HepG2 (cell line): ENCODE results near the gene TIMP3. TPM values are rescaled to one million over a fixed set of nuclear protein-coding genes. Genes with fewer than 3 reads are reported as not detected.

Experiments used
- ATAC-seq: fragments of 200-7000 bp; cut with Tn5 transposase; 3 replicates; pipeline ENCODE4 v1.9.1; 2020; ENCODE audit warnings: mild to moderate bottlenecking, moderate library complexity
- BruUV-seq: library from RNA; stranded (reverse); fragments of 400-500 nt; replicated peaks from 2 replicates; lab custom pipeline; 2021; lab: Mats Ljungman, UMichigan
- CTCF ChIA-PET: fragments of 300-600 bp; formaldehyde crosslinking; extraction: SDS; loops from one replicate; lab custom pipeline; 2021; ENCODE audit warnings: low total read pairs, inconsistent platforms, low intra/inter-chr PET ratio; lab: Yijun Ruan, JAX
- POLR2A ChIA-PET: fragments of 350-600 bp; sonication (Branson Sonifier 250); formaldehyde crosslinking; loops from one replicate; lab custom pipeline; 2020; ENCODE audit warnings: antibody characterized with exemption, inconsistent platforms; lab: Yijun Ruan, JAX
- DNase-seq: peaks from one replicate; pipeline ENCODE4 v3.0.0-alpha.2; 2015; ENCODE audit warnings: low spot score
- FAIRE-seq: peaks from 3 replicates; lab custom pipeline; 2011; peaks lifted over from hg19 to GRCh38; lab: Jason Lieb, UNC
- H2AFZ ChIP-seq: one replicate; pipeline ENCODE4 v1.6.1; 2011; ENCODE audit warnings: low read length, inconsistent platforms
- H3K27ac ChIP-seq: fragments of 300-600 bp; 3 replicates; pipeline ENCODE4 v1.8.0; 2011; ENCODE audit warnings: mixed run types, mild to moderate bottlenecking, mixed read lengths, low read length, inconsistent platforms; ENCODE audit not compliant: insufficient read depth; ENCODE audit errors: extremely low read length
- H3K27me3 ChIP-seq, 2 experiments: fragments of 200-600 bp in 1 of 2; 2 replicates in 1 of 2; 3 replicates in 1 of 2; pipeline versions ENCODE4 v1.6.0 to v1.8.0; 2011; ENCODE audit warnings: low read length in 2 of 2, mild to moderate bottlenecking in 2 of 2, moderate library complexity in 2 of 2, inconsistent platforms in 1 of 2; ENCODE audit not compliant: insufficient read depth in 2 of 2, control insufficient read depth in 1 of 2
- H3K36me3 ChIP-seq, 2 experiments: fragments of 200-600 bp in 1 of 2; replicated peaks in 1 of 2; 2 replicates in 1 of 2; 3 replicates in 1 of 2; pipeline versions ENCODE4 v1.5.1 to v1.8.0; 2011; ENCODE audit warnings: low read length in 2 of 2, inconsistent platforms in 1 of 2; ENCODE audit not compliant: insufficient read depth in 2 of 2, control insufficient read depth in 1 of 2
- H3K4me1 ChIP-seq: 2 replicates; pipeline ENCODE4 v1.5.1; 2012; ENCODE audit warnings: low read length, inconsistent platforms; ENCODE audit not compliant: insufficient read depth
- H3K4me2 ChIP-seq: 2 replicates; pipeline ENCODE4 v1.6.0; 2011; ENCODE audit warnings: low read depth, low read length, inconsistent platforms
- H3K4me3 ChIP-seq, 3 experiments: fragments of 200-600 bp in 1 of 3; sonication (generic), shearing (Covaris generic) in 1 of 3; replicated peaks in 1 of 3; 2 replicates each; pipeline ENCODE4 v1.5.1; 2011 to 2016; ENCODE audit warnings: low read length in 3 of 3, inconsistent platforms in 2 of 3, low read depth in 2 of 3, mild to moderate bottlenecking in 2 of 3, control low read depth in 1 of 3, mixed read lengths in 1 of 3; ENCODE audit not compliant: insufficient read depth in 1 of 3
- H3K79me2 ChIP-seq: one replicate; pipeline ENCODE4 v1.6.1; 2011; ENCODE audit warnings: low read length, inconsistent platforms; ENCODE audit not compliant: insufficient read depth
- H3K9ac ChIP-seq: 2 replicates; pipeline ENCODE4 v1.6.0; 2011; ENCODE audit warnings: mild to moderate bottlenecking, low read depth, low read length, inconsistent platforms; ENCODE audit not compliant: insufficient read depth
- H3K9me3 ChIP-seq: 2 replicates; pipeline ENCODE4 v1.5.1; 2012; ENCODE audit warnings: mild to moderate bottlenecking, low read length
- H4K20me1 ChIP-seq: 2 replicates; pipeline ENCODE4 v1.6.0; 2011; ENCODE audit warnings: inconsistent platforms, mild to moderate bottlenecking, low read length, moderate library complexity; ENCODE audit not compliant: insufficient read depth
- ATF7 ChIP-seq, 2 experiments: fragments of 450-650 bp in 1 of 2; sonication (generic) in 1 of 2; formaldehyde crosslinking in 1 of 2; IDR thresholded peaks; 2 replicates each; pipeline versions ENCODE4 v1.4.0 to v1.6.1; 2016 to 2020; ENCODE audit warnings: antibody characterized with exemption in 1 of 2, mild to moderate bottlenecking in 1 of 2, missing genetic modification reagents in 1 of 2
- KIAA2018 ChIP-seq: sonication (generic); formaldehyde crosslinking; IDR thresholded peaks from 2 replicates; pipeline ENCODE4 v1.5.0; 2020; ENCODE audit warnings: mild to moderate bottlenecking, missing genetic modification reagents, borderline replicate concordance
- MEIS2 ChIP-seq: sonication (generic); formaldehyde crosslinking; IDR thresholded peaks from 2 replicates; pipeline ENCODE4 v1.9.0; 2021; ENCODE audit warnings: mild to moderate bottlenecking, missing genetic modification reagents
- SYNCRIP ChIP-seq: fragments of 200-400 bp; formaldehyde crosslinking; IDR thresholded peaks from 2 replicates; pipeline ENCODE4 v1.6.1; 2018; ENCODE audit warnings: mild to moderate bottlenecking, low read depth, low read length; ENCODE audit not compliant: insufficient read depth
- TGIF2 ChIP-seq: IDR thresholded peaks from 2 replicates; pipeline ENCODE4 v1.6.1; 2016; ENCODE audit warnings: control low read depth, missing compliant biosample characterization
- ZFP90 ChIP-seq: sonication (generic); formaldehyde crosslinking; IDR thresholded peaks from 2 replicates; pipeline ENCODE4 v1.8.0; 2022; ENCODE audit warnings: missing genetic modification reagents, mild to moderate bottlenecking, inconsistent platforms, borderline replicate concordance
- ZNF260 ChIP-seq: sonication (generic); formaldehyde crosslinking; IDR thresholded peaks from 2 replicates; pipeline ENCODE4 v1.4.0; 2020; ENCODE audit warnings: missing genetic modification reagents, low read depth, mild to moderate bottlenecking, borderline replicate concordance
- ZNF558 ChIP-seq: sonication (generic); formaldehyde crosslinking; IDR thresholded peaks from 2 replicates; pipeline ENCODE4 v1.9.0; 2022; ENCODE audit warnings: mild to moderate bottlenecking, missing genetic modification reagents, borderline replicate concordance
- ZNF770 ChIP-seq: sonication (generic); formaldehyde crosslinking; IDR thresholded peaks from 2 replicates; pipeline ENCODE4 v1.5.0; 2020; ENCODE audit warnings: mild to moderate bottlenecking, missing genetic modification reagents
- ZSCAN20 ChIP-seq: sonication (generic); formaldehyde crosslinking; IDR thresholded peaks from 2 replicates; pipeline ENCODE4 v1.4.0; 2020; ENCODE audit warnings: missing genetic modification reagents, mild to moderate bottlenecking, borderline replicate concordance
- WGBS: methylation state at CpG from one replicate; pipeline ENCODE4 v1.1.6; 2017; ENCODE audit warnings: low lambda C conversion rate; 5-methylcytosine and 5-hydroxymethylcytosine counted together
- in situ Hi-C: cut with HindIII; loops from 2 replicates; pipeline ENCODE4 v1.10.0; 2017; ENCODE audit warnings: low pct_unique_long_range_greater_than_20kb; ENCODE audit not compliant: extremely low pct_ligation_motif_present
- intact Hi-C: fragments of 100-400 bp; cut with micrococcal nuclease; formaldehyde crosslinking; loops from one replicate; pipeline ENCODE4 v1.10.0; 2022; ENCODE audit not compliant: unreplicated experiment
- polyA plus RNA-seq, 8 experiments: library from polyadenylated mRNA; depleted of rRNA in 3 of 8; stranded (reverse) in 7 of 8; unstranded in 1 of 8; fragments of >200 nt; fragmentation: Illumina TruSeq in 4 of 8; extraction: Trizol in 4 of 8; gene quantifications; 2 replicates each; pipeline versions ENCODE4 v1.2.1 to v1.2.3, GENCODE V29; 2011 to 2016; ENCODE audit warnings: low read depth in 4 of 8, missing spikeins in 1 of 8, mixed read lengths in 1 of 8; ENCODE audit not compliant: insufficient read depth in 1 of 8
- total RNA-seq, 5 experiments: library from RNA; depleted of rRNA; stranded (reverse); fragments of >200 nt; fragmentation: Illumina TruSeq; extraction: Trizol; gene quantifications; 2 replicates each; pipeline ENCODE4 v1.2.3, GENCODE V29; 2016; ENCODE audit warnings: low read depth in 1 of 5

TIMP3 gene
- total and polyA plus RNA-seq, 2 of the 13 experiments (the other 11 are each of a cell fraction or from before 2014, with no cell fraction given), result 57.3 to 86.6 TPM

DNA sequence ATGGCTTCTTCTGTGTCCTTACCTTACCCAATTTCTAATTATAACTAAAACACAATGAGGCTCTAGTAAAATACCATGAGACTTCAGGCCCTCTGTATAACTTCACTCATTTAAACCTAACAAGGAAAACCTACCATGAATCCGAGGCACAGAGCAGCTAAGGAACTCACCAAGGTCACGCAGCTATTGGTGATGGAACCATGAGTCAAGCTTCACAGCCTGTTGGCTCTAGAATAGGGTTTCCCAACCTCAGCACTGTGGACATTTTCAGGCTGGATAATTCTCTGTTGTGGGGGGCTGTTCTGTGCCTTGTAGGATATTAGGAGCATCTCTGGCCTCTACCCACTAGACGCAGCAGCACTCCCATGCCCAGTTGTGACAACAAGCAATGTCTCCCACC lies 75.7 kb downstream of the TIMP3 start:
- Histone ChIP-seq H4K20me1 (no peaks in the 10 kb centered on the region), H2AFZ (no peak overlapping the region), H3K27ac (no peak overlapping the region), H3K36me3 (no peaks in the 10 kb centered on the region), H3K27me3 (no peaks in the 10 kb centered on the region), H3K4me3 (no peak overlapping the region), H3K9me3 (no peaks in the 10 kb centered on the region), H3K4me2 (no peak overlapping the region), H3K79me2 (no peaks in the 10 kb centered on the region), H3K9ac (no peak overlapping the region), H3K4me1 (no peaks in the 10 kb centered on the region)
- ATAC-seq (no peak), DNase-seq (no peak), FAIRE-seq (no peak)
- WGBS, result 91% methylated on average over 2 of the region's 3 CpGs
- ChIA-PET POLR2A (no interaction called here), CTCF (no interaction called here)
- in situ Hi-C loops (no loop called here), intact Hi-C loops (no loop called here)
- BruUV-seq, result no TSS peak
- TF ChIP-seq KIAA2018 (CRISPR knock-in tag) (no peak), ATF7 (IDR thresholded peaks at IDR 0.05) (no peak), ATF7 (CRISPR knock-in tag; IDR thresholded peaks at IDR 0.05) (no peak), TGIF2 (CRISPR knock-in tag) (no peak), ZFP90 (CRISPR knock-in tag) (no peak), SYNCRIP (no peak), ZNF770 (CRISPR knock-in tag) (no peak), ZNF260 (CRISPR knock-in tag) (no peak), ZSCAN20 (CRISPR knock-in tag) (no peak), MEIS2 (CRISPR knock-in tag) (no peak), ZNF558 (CRISPR knock-in tag) (no peak)
